Sigmoid colon (tissue), 4 donors: ENCODE data around the gene ROR1.

Source experiments
- CTCF ChIP-seq, 4 experiments: fragments of 450-650 bp in 3 of 4; fragments of 200-600 bp in 1 of 4; IDR thresholded peaks; one replicate each; pipeline ENCODE4 v1.5.1; 2016 to 2019; ENCODE audit warnings: antibody characterized with exemption in 4 of 4, mild to moderate bottlenecking in 3 of 4, moderate library complexity in 2 of 4
- POLR2A ChIP-seq, 2 donors: fragments of 450-650 bp; IDR thresholded peaks; one replicate each; pipeline ENCODE4 v1.6.1; 2016; ENCODE audit warnings: antibody characterized with exemption in 2 of 2, mild to moderate bottlenecking in 2 of 2, moderate library complexity in 2 of 2
- POLR2AphosphoS5 ChIP-seq, 4 donors: sonication (generic); formaldehyde crosslinking; IDR thresholded peaks; one replicate each; pipeline ENCODE4 v1.6.1; 2017; ENCODE audit warnings: antibody characterized with exemption in 4 of 4

- TF ChIP-seq CTCF (IDR thresholded peaks at IDR 0.05) (no peak), POLR2A (IDR thresholded peaks at IDR 0.05) (no peak), POLR2AphosphoS5 (IDR thresholded peaks at IDR 0.05) (no peak)
These were observed 163.0 kb downstream of the ROR1 start for GRCh38 chr1:63936801-63937200.
